Ovary (tissue), 9 donors: ENCODE data around the gene C2CD4C. TPM values are rescaled to one million over a fixed set of nuclear protein-coding genes. Genes with fewer than 3 reads are reported as not detected.
"Not testable (repeated sequence)": the region's sequence is repeated elsewhere in the genome, so short reads cannot be mapped to it uniquely, and the experiment has no call there.

Experiments
- DNase-seq, 5 donors: peaks; one replicate each; pipeline ENCODE4 v3.0.0-alpha.2; 2019 to 2020
- H3K27ac ChIP-seq, 2 donors: fragments of 200-600 bp; one replicate each; pipeline versions ENCODE4 v1.5.1 to v1.8.0; 2019 to 2022
- H3K27me3 ChIP-seq: fragments of 200-600 bp; one replicate; pipeline ENCODE4 v1.8.0; 2022
- H3K36me3 ChIP-seq: fragments of 200-600 bp; sonication (generic); one replicate; pipeline ENCODE4 v1.5.1; 2019
- H3K4me1 ChIP-seq: one replicate; pipeline ENCODE4 v1.8.1; 2013; ENCODE audit warnings: mild to moderate bottlenecking, moderate library complexity; ENCODE audit not compliant: insufficient read depth
- H3K4me3 ChIP-seq: fragments of 200-600 bp; sonication (generic); one replicate; pipeline ENCODE4 v1.5.1; 2017
- H3K9me3 ChIP-seq, 2 donors: fragments of 200-600 bp in 1 of 2; sonication (generic) in 1 of 2; one replicate each; pipeline versions ENCODE4 v1.5.1 to v1.8.1; 2013 to 2019; ENCODE audit warnings: mild to moderate bottlenecking in 1 of 2, moderate library complexity in 1 of 2
- EP300 ChIP-seq: sonication (generic); formaldehyde crosslinking; IDR thresholded peaks from one replicate; pipeline ENCODE4 v1.6.1; 2017; ENCODE audit warnings: antibody characterized with exemption
- POLR2A ChIP-seq: fragments of 450-650 bp; IDR thresholded peaks from one replicate; pipeline ENCODE4 v1.6.1; 2017; ENCODE audit warnings: antibody characterized with exemption, mild to moderate bottlenecking, moderate library complexity
- WGBS, 3 donors: extraction: QIAGEN DNeasy Blood & Tissue Kit in 1 of 3; methylation state at CpG; one replicate each; pipeline versions ENCODE4 v1.1.5 to v1.1.7; 2013 to 2017; 5-methylcytosine and 5-hydroxymethylcytosine counted together
- intact Hi-C, 4 donors: fragments of 100-400 bp; cut with DNase I; formaldehyde crosslinking; loops; one replicate each; pipeline versions ENCODE4 v1.11.0 to v1.15.1; 2022 to 2023
- polyA plus RNA-seq, 2 donors: library from polyadenylated mRNA; stranded (reverse); fragments of 200-250 nt in 1 of 2; fragments of 350-450 nt in 1 of 2; fragmentation: Illumina TruSeq in 1 of 2; extraction: RNeasy Lipid Tissue Mini Kit (QIAGEN cat#74804) in 1 of 2; gene quantifications; one replicate each; pipeline ENCODE4 v1.2.3, GENCODE V29; 2013 to 2014
- total RNA-seq, 7 donors: library from RNA; depleted of rRNA in 2 of 7; stranded (reverse); fragments of >200 nt in 2 of 7; fragmentation: NEBNext Ultra II Directional in 3 of 7; extraction: Animal tissue kit (Norgen Biotek cat#: 25700) in 3 of 7; gene quantifications; one replicate each; pipeline versions ENCODE4 v1.1.0 to v1.2.4, GENCODE V29; 2016 to 2023
- TF ChIP-seq, protein P1 (sequence below), 3 donors: fragments of 450-650 bp in 2 of 3; fragments of 200-600 bp in 1 of 3; IDR thresholded peaks; one replicate each; pipeline versions ENCODE4 v1.5.1 to v1.8.0; 2016 to 2022; ENCODE audit warnings: antibody characterized with exemption in 3 of 3, mild to moderate bottlenecking in 1 of 3
- donor health status: DM: no; HTN: no; CAD: no; lungs with moderate emphysema.
- donor health status: DM: no; HTN: no; CAD: no.
- donor health status: Bipolar disorder and iron deficiency.
- donor health status: DM: yes; HTN: yes; CAD: no.
- donor health status: DM: no; HTN: no; CAD: no.
- donor health status: DM: yes; HTN: yes; CAD: no.

The C2CD4C gene
- total and polyA plus RNA-seq, 9 donors = 0.12 to 2.3 (median 0.42) TPM; not detected in 3

DNA sequence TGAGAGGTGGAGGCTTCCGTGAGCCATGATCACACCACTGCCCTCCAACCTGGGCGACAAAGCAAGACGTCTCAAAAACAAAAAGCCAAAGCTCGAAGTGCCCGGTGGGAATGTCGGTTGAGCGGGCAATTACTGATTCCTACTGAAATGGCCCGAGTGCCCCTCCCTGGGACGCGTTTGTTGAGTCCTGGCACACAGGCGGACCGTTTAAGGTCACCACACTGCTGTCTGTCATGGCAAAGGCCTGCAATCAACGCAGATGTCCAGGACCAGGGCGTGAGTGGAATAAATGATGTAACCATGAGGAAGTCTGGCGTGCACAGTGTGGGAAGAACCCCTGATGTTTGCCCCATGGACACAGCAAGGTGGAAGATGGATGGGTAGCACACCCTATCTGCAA is 19.2 kb upstream of the C2CD4C start:
- Histone ChIP-seq H3K4me1 (no peaks in the 10 kb centered on the region), H3K9me3 (no peaks in the 10 kb centered on the region), H3K27me3 (no peaks in the 10 kb centered on the region), H3K4me3 (no peak overlapping the region), H3K27ac (no peak overlapping the region), H3K36me3 (no peaks in the 10 kb centered on the region)
- no peak for DNase-seq
- intact Hi-C loops = no loop called here
- 92 to 93% (median 93%) methylated on average over 15 of the region's 15 CpGs for WGBS, 3 donors
- TF ChIP-seq, protein P1, sequence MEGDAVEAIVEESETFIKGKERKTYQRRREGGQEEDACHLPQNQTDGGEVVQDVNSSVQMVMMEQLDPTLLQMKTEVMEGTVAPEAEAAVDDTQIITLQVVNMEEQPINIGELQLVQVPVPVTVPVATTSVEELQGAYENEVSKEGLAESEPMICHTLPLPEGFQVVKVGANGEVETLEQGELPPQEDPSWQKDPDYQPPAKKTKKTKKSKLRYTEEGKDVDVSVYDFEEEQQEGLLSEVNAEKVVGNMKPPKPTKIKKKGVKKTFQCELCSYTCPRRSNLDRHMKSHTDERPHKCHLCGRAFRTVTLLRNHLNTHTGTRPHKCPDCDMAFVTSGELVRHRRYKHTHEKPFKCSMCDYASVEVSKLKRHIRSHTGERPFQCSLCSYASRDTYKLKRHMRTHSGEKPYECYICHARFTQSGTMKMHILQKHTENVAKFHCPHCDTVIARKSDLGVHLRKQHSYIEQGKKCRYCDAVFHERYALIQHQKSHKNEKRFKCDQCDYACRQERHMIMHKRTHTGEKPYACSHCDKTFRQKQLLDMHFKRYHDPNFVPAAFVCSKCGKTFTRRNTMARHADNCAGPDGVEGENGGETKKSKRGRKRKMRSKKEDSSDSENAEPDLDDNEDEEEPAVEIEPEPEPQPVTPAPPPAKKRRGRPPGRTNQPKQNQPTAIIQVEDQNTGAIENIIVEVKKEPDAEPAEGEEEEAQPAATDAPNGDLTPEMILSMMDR (IDR thresholded peaks at IDR 0.05) = no peak
- TF ChIP-seq EP300 (no peak), POLR2A (no peak)

DNA sequence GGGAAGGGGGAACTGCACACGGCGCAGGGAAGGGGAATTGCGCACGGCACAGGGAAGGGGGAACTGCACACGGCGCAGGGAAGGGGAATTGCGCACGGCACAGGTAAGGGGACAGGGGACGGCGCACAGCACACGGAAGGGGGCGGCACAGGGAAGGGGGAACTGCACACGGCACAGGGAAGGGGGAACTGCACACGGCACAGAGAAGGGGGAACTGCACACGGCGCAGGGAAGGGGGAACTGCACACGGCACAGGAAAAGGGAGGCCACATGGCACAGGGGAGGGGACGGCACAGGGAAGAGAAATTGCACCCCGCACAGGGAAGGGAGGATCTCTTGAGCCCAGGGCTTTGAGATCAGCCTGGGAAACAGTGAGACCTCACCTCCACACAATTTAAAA is 18.7 kb upstream of the C2CD4C start:
- H3K4me1 ChIP-seq, H3K27me3 ChIP-seq, H3K9me3 ChIP-seq, H3K36me3 ChIP-seq, H3K27ac ChIP-seq, intact Hi-C loops, DNase-seq, H3K4me3 ChIP-seq: not testable (repeated sequence)
- 76 to 84% (median 81%) methylated on average over 15 to 19 of the region's 19 CpGs for WGBS, 3 donors

DNA sequence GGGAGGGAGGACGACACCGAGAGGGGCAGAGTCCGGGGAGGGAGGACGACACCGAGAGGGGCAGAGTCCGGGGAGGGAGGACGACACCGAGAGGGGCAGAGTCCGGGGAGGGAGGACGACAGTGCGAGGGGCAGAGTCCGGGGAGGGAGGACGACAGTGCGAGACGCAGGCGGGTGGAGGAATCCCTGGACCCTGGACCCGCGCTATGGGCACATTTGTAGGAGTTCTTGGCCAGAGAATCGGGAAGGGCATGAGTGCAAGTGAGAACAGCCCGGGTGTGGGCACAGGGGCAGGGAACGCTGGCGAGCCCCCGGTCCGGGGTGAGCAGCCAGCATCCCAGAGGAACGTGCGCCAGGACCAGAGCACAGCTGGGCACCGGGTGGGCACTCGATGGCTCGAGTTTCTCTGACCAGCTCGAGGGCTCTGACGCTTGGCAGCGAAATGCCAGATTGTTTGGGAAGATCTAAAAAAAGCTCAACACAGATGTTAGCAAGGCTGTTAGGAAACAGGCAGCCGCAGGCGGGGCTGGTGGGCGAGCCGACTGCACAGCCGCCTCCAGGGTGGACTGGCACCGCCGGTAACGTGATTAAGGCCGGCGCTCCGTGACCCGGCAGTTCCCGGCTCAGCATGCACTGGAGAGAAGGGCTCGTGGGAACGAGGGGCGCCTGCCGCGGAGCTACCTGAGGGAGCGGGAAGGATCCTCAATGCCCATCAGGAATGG is 17.9 kb upstream of the C2CD4C start:
- Histone ChIP-seq H3K36me3 (no peaks in the 10 kb centered on the region), H3K9me3 (no peaks in the 10 kb centered on the region), H3K4me1 (no peaks in the 10 kb centered on the region), H3K27me3 (no peaks in the 10 kb centered on the region), H3K4me3 (no peak overlapping the region), H3K27ac (no peak overlapping the region)
- 62 to 83% (median 64%) methylated on average over 47 to 48 of the region's 51 CpGs for WGBS, 3 donors
- intact Hi-C loops = no loop called here
- TF ChIP-seq, protein P1 (IDR thresholded peaks at IDR 0.05) = no peak
- TF ChIP-seq EP300 (no peak), POLR2A (no peak)
- no peak for DNase-seq

DNA sequence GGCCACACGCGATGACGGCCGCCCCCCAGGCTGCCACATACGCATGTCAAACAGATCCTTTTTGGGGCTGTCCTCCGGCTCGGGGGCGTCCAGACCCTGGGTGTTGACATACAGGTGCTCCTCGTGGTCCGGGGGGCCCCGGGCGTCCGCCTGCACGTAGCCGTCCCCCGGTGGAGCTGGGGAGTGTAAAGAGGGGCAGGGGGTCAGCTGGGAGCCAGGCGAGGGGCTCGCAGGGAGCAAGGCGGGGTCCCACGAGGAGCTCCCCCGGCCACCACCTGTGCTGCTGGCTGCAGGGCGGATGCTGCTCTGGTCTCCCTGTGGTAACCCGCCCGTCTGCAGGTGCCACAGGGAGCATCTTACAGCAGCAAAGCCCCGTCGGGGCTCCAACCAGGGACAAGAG is 16.1 kb upstream of the C2CD4C start:
- H3K4me3 ChIP-seq = no peak overlapping the region
- no peaks in the 10 kb centered on the region for H3K9me3 ChIP-seq
- no peak for DNase-seq
- no peaks in the 10 kb centered on the region for H3K36me3 ChIP-seq
- H3K4me1 ChIP-seq = no peaks in the 10 kb centered on the region
- TF ChIP-seq EP300 = no peak
- TF ChIP-seq, protein P1 (IDR thresholded peaks at IDR 0.05) = no peak
- no peak for TF ChIP-seq POLR2A
- intact Hi-C loops = no loop called here
- no peaks in the 10 kb centered on the region for H3K27me3 ChIP-seq
- no peak overlapping the region for H3K27ac ChIP-seq
- WGBS, 3 donors = 90 to 94% (median 90%) methylated on average over 26 of the region's 26 CpGs

DNA sequence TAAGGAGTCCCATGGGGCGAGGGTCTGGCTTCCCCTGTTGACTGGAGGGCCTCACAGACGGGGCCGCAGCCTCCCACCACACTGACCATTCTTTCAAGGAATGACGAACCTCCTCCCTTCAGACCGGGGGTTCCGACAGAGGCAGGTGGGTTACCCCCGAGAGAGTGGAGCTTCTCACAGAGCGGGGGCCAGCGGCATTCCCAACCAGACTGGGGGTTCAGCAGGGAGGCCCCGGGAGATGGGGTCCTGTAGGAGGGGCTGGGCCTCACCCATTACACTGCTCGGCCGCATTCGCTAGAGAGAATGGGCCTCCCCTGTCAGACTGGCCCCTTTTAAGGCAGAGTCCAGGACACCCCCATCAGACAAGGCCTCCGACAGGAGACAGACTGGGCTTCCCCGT is 15.6 kb upstream of the C2CD4C start:
- Histone ChIP-seq H3K27ac (no peak overlapping the region), H3K4me3 (no peak overlapping the region), H3K9me3 (no peaks in the 10 kb centered on the region), H3K36me3 (no peaks in the 10 kb centered on the region), H3K4me1 (no peaks in the 10 kb centered on the region), H3K27me3 (no peaks in the 10 kb centered on the region)
- 93 to 97% (median 95%) methylated on average over 15 of the region's 15 CpGs for WGBS, 3 donors
- intact Hi-C loops = no loop called here
- TF ChIP-seq POLR2A = no peak
- no peak for TF ChIP-seq EP300
- TF ChIP-seq, protein P1 (IDR thresholded peaks at IDR 0.05) = no peak
- DNase-seq = no peak
